DOHH2 (cell line): ENCODE data around the gene POLR2B.

Experiments
- H3F3A ChIP-seq: fragments of 200-600 bp; sonication (generic), shearing (Covaris generic); 2 replicates; pipeline ENCODE4 v1.6.0; 2016; ENCODE audit warnings: antibody characterized with exemption, mild to moderate bottlenecking; ENCODE audit not compliant: control insufficient read depth, insufficient read depth
- H3K27ac ChIP-seq: fragments of 200-600 bp; sonication (generic); 2 replicates; pipeline ENCODE4 v1.5.1; 2014; ENCODE audit warnings: low read depth, mild to moderate bottlenecking, low read length, moderate library complexity
- H3K27me3 ChIP-seq: fragments of 200-600 bp; sonication (generic); 2 replicates; pipeline ENCODE4 v1.6.1; 2014; ENCODE audit warnings: mild to moderate bottlenecking, low read length, mixed read lengths; ENCODE audit not compliant: control insufficient read depth
- H3K36me3 ChIP-seq: fragments of 200-600 bp; sonication (generic); 2 replicates; pipeline ENCODE4 v1.6.1; 2014; ENCODE audit warnings: mild to moderate bottlenecking, low read length, moderate library complexity, mixed read lengths; ENCODE audit not compliant: control insufficient read depth
- H3K4me1 ChIP-seq: fragments of 200-600 bp; sonication (generic); 2 replicates; pipeline ENCODE4 v1.6.1; 2014; ENCODE audit warnings: mild to moderate bottlenecking, low read length, mixed read lengths; ENCODE audit not compliant: control insufficient read depth
- H3K4me2 ChIP-seq: fragments of 200-600 bp; sonication (generic); 2 replicates; pipeline ENCODE4 v1.6.0; 2014; ENCODE audit warnings: mild to moderate bottlenecking, low read length, moderate library complexity
- H3K4me3 ChIP-seq: fragments of 200-600 bp; sonication (generic); 2 replicates; pipeline ENCODE4 v1.5.1; 2014; ENCODE audit warnings: mild to moderate bottlenecking, low read length, mixed read lengths
- H3K79me2 ChIP-seq: fragments of 200-600 bp; sonication (generic); 2 replicates; pipeline ENCODE4 v1.6.1; 2014; ENCODE audit warnings: mild to moderate bottlenecking, low read length, mixed read lengths; ENCODE audit not compliant: control insufficient read depth
- H3K9me2 ChIP-seq: fragments of 200-600 bp; sonication (generic); replicated peaks from 2 replicates; pipeline ENCODE4 v1.6.1; 2014; ENCODE audit warnings: mild to moderate bottlenecking, low read length, mixed read lengths; ENCODE audit not compliant: control insufficient read depth
- H3K9me3 ChIP-seq: fragments of 200-600 bp; sonication (generic); 2 replicates; pipeline ENCODE4 v1.6.1; 2014; ENCODE audit warnings: antibody characterized with exemption, low read length, mixed read lengths; ENCODE audit not compliant: control insufficient read depth, insufficient read depth
- H4K20me1 ChIP-seq: fragments of 200-600 bp; sonication (generic); 2 replicates; pipeline ENCODE4 v1.6.0; 2014; ENCODE audit warnings: low read depth, mild to moderate bottlenecking, antibody characterized with exemption, low read length, moderate library complexity; ENCODE audit not compliant: control insufficient read depth, insufficient read depth
- EZH2phosphoT487 ChIP-seq: fragments of 200-600 bp; sonication (generic); IDR thresholded peaks from 2 replicates; pipeline ENCODE4 v1.6.1; 2017; ENCODE audit warnings: borderline replicate concordance, mild to moderate bottlenecking, antibody characterized with exemption, low read length, moderate library complexity, mixed read lengths
- TF ChIP-seq, protein P1 (sequence below): fragments of 200-600 bp; sonication (generic); IDR thresholded peaks from one replicate; pipeline ENCODE4 v1.5.1; 2014; ENCODE audit warnings: antibody characterized with exemption, mild to moderate bottlenecking, low read depth, low read length; ENCODE audit not compliant: poor library complexity, severe bottlenecking

POLR2B gene

DNA sequence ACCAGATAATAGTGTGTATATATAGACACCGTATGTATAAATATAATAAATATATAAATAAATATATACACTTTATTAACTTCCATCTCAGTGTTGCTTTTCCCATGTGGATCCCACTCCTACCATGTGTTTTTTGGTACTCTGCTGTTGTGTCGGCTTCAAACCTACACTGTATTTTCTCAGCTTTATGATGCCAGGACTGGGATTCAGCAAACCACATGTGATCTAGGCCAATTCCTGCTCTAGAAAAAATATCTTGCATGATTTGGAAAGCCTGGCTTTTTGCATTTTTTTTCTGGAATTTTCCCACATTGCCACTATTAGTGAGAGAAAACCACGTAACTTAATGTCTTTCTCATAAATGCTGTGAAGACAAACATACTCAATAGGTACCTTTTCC is 55.8 kb downstream of the POLR2B start:
- Histone ChIP-seq H3K36me3 (peaks cover 35% of the 10 kb centered on the region), H3K4me3 (no peak overlapping the region), H3F3A (peaks cover 11% of the 10 kb centered on the region; the same call in 1 of the 2 replicates), H3K27ac (no peak overlapping the region), H3K9me3 (no peaks in the 10 kb centered on the region), H3K9me2 (no peaks in the 10 kb centered on the region), H3K4me1 (no peaks in the 10 kb centered on the region), H3K27me3 (no peaks in the 10 kb centered on the region), H3K4me2 (no peak overlapping the region), H3K79me2 (no peaks in the 10 kb centered on the region), H4K20me1 (no peaks in the 10 kb centered on the region)
- TF ChIP-seq, protein P1, sequence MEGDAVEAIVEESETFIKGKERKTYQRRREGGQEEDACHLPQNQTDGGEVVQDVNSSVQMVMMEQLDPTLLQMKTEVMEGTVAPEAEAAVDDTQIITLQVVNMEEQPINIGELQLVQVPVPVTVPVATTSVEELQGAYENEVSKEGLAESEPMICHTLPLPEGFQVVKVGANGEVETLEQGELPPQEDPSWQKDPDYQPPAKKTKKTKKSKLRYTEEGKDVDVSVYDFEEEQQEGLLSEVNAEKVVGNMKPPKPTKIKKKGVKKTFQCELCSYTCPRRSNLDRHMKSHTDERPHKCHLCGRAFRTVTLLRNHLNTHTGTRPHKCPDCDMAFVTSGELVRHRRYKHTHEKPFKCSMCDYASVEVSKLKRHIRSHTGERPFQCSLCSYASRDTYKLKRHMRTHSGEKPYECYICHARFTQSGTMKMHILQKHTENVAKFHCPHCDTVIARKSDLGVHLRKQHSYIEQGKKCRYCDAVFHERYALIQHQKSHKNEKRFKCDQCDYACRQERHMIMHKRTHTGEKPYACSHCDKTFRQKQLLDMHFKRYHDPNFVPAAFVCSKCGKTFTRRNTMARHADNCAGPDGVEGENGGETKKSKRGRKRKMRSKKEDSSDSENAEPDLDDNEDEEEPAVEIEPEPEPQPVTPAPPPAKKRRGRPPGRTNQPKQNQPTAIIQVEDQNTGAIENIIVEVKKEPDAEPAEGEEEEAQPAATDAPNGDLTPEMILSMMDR, result no peak
- TF ChIP-seq EZH2phosphoT487, result no peak

DNA sequence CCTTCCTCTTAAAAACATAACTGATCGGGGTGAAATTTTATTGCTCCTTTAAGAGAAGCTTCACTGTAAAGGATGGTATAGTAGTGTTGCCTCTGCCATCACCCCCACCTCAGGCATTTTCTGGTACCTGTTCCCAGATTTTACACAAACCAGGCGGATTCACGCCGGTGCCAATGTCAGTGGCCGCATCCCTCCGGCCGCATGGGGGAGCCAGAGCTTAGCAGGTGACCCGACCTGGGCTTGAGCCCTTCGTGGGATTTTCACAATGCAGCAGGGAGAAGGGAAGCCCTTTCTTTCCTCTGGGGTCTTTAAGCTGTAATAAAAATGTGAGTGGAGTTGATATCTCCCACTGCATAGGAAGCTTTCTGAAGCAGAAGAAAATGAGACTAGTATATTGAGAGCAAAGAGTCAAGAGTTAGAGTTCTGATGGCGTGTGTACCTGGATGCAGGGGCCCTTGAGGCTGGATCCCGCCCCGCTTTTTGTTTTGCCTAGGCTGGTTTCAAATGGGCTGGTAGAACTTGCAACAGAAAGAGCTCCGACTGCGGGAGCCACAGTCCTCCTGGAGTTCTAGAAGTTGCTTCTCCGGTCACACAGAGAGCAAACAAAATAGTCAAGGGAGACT is 59.4 kb downstream of the POLR2B start:
- no peak overlapping the region for H3K4me2 ChIP-seq
- H3K4me3 ChIP-seq, result no peak overlapping the region
- TF ChIP-seq, protein P1, result peak; percentile 85
- TF ChIP-seq EZH2phosphoT487, result no peak

DNA sequence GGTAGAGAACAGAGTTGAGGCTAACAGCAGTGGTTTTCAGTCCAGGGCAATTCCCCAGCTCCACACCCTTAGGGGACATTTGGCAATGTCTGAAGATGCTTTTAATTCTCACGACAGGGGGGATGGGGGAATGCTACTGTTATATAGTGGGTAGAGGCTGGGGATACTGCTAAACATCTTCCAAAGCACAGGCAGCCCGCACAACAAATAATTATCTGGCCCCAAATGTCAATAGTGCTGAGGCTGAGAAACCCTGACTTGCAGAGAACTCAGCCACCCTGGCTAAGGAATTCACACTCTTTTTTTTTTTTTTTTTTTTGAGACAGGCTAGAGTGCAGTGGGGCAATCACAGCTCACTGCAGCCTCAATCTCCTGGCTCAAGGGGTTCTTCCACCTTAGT is 60.6 kb downstream of the POLR2B start:
- H4K20me1 ChIP-seq, result no peaks in the 10 kb centered on the region
- H3K79me2 ChIP-seq, result no peaks in the 10 kb centered on the region
- no peaks in the 10 kb centered on the region for H3K9me3 ChIP-seq
- no peaks in the 10 kb centered on the region for H3F3A ChIP-seq
- TF ChIP-seq EZH2phosphoT487, result no peak
- TF ChIP-seq, protein P1, result no peak
- peaks cover 4% of the 10 kb centered on the region; the same call in 1 of the 2 replicates for H3K27me3 ChIP-seq
- no peak overlapping the region for H3K4me2 ChIP-seq
- H3K4me3 ChIP-seq, result no peak overlapping the region
- no peak overlapping the region for H3K27ac ChIP-seq
- no peaks in the 10 kb centered on the region for H3K9me2 ChIP-seq
- no peaks in the 10 kb centered on the region for H3K36me3 ChIP-seq
- H3K4me1 ChIP-seq, result no peaks in the 10 kb centered on the region

More for the DNA sequence above, 59.4 kb downstream of the POLR2B start:
- no peaks in the 10 kb centered on the region for H3K36me3 ChIP-seq
- no peaks in the 10 kb centered on the region for H3K4me1 ChIP-seq
- no peaks in the 10 kb centered on the region for H3K79me2 ChIP-seq
- H4K20me1 ChIP-seq, result no peaks in the 10 kb centered on the region
- no peaks in the 10 kb centered on the region; the same call in 1 of the 2 replicates for H3K27me3 ChIP-seq
- no peaks in the 10 kb centered on the region for H3K9me2 ChIP-seq
- H3K27ac ChIP-seq, result no peak overlapping the region
- H3K9me3 ChIP-seq, result no peaks in the 10 kb centered on the region
- H3F3A ChIP-seq, result 0 out of 2 replicates have a peak, but pooled peaks cover 3% of the 10 kb centered on the region
